Daoy (cell line): ENCODE measurements around the gene PIEZO1. TPM values are rescaled to one million over a fixed set of nuclear protein-coding genes. Genes with fewer than 3 reads are reported as not detected.
"Not testable (repeated sequence)": the region's sequence is repeated elsewhere in the genome, so short reads cannot be mapped to it uniquely, and the experiment has no call there.

ENCODE experiments used
- DNase-seq: peaks from one replicate; pipeline ENCODE4 v3.0.0-alpha.2; 2015; ENCODE audit warnings: low read depth
- total RNA-seq: library from RNA; depleted of rRNA; stranded (reverse); fragments of >200 nt; shearing (Covaris generic); gene quantifications from 2 replicates; pipeline ENCODE4 v1.2.3, GENCODE V29; 2014; rRNA removed

Gene PIEZO1
- 62.9 and 70.8 TPM in 2 replicates for total RNA-seq

- peak; percentile 69 for DNase-seq
These were observed at the start of gene PIEZO1 for GRCh38 chr16:88785106-88785924. TSS of gene PIEZO1 (minus strand) at chr16:88785220. CDS start at chr16:88784964, 256 bp downstream.

- DNase-seq: no peak
These were observed 49.6 kb upstream of the PIEZO1 start for GRCh38 chr16:88834670-88835069.

DNA sequence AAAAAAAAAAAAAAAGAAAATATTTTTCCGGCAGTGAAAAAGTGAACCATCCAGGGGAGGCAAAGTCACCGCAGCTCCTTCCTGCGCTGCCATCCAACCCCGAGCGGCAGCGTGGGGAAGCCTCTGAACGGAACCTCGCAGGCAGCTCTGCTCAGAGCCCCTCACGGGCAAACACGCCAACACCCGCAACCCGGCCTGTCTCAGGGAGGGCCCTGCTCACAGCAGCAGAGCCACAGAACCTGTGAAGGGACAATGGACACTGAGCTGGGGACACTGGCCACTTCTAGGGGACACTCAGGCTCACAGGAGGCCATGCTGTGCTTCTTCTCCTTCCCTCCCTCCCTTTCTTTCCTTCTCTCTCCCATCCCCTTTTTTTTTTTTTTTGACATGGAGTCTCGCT lies 48.1 kb upstream of the PIEZO1 start:
- DNase-seq: no peak

GRCh38 chr16:88831838-88832237 lies 46.8 kb upstream of the PIEZO1 start:
- no peak for DNase-seq

- no peak for DNase-seq
These were observed 45.8 kb upstream of the PIEZO1 start for GRCh38 chr16:88830783-88831182.

DNA sequence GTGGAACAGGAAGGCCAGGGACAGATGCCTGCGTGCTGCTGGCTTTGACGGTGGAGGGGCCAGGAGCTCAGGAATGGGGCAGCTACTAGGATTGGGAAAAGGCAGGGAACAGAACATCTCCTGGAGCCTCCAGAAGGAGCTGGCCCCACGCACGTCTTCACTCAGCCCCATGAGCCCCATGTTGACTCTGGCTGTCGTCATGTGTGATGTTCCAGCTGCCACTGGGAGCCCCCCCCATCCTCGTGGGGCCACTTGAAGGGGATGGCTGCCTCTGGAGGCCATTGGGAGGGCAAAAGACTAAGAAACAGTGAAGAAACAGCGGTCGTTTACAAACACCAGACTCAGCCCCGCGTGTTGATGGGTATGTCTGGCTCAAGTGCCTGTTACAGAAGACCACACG lies 45.2 kb upstream of the PIEZO1 start:
- DNase-seq: no peak

DNA sequence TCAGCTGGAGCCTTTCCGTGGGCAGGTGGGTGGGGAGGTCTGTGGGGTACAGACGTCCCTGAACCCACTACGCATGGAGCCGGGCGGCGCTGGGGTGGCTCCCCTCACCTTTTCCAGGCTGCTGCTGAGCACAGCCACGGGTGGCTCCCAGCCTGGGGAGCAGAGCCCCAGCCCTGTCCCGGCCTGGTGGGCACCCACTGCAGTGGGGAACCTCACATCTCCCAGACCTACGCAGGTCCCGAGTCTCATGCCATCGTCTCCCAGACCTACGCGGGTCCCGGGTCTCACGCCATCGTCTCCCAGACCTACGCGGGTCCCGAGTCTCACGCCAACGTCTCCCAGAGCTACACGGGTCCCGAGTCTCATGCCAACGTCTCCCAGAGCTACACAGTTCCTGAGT lies 43.7 kb upstream of the PIEZO1 start:
- DNase-seq: no peak

- no peak for DNase-seq
These were observed 42.7 kb upstream of the PIEZO1 start for GRCh38 chr16:88827727-88828126.

GRCh38 chr16:88826070-88826840 lies 41.2 kb upstream of the PIEZO1 start:
- DNase-seq: no peak

GRCh38 chr16:88825146-88825545 lies 40.1 kb upstream of the PIEZO1 start:
- DNase-seq: no peak

DNA sequence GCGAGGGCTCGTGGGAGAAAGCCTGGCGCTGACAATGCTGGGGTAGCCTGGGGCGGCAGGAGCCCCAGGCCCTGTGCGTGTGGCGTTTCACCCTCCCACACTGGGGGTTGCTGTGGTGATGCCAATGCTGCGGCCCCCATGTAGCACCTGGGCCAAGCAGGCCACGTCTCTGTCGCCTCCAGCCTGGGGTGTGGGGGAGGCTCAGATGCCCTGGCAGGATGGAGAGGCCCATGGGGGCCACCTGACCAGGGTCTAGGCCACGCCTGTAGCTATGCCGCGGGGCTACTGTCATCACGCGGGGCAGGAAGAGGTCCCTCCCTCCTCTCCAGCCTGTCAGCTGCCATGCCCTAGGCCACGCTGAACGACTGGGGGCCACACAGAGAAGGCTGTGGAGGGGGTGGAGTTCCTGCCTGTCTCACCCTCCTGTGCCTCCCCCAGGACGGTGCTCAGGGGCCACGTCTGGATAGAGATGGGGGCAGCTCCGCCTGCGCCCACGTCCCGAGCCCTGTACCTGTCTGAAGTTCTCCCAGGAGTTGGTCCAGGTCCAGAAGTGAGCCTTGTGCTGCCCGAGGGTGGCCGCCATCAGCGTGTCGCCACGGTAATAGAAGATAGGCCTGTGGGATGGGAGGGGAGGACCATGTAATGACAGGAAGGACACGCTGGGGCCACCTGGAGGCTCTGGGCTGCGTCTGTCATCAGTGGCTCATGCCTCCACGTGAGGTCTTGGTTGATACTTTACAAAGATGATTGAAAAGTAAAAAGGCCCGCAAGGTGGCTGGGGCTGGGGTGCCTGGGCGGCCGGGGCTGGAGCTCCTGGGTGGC lies 39.4 kb upstream of the PIEZO1 start:
- no peak for DNase-seq

GRCh38 chr16:88823646-88824045 lies 38.6 kb upstream of the PIEZO1 start:
- DNase-seq: not testable (repeated sequence)

DNA sequence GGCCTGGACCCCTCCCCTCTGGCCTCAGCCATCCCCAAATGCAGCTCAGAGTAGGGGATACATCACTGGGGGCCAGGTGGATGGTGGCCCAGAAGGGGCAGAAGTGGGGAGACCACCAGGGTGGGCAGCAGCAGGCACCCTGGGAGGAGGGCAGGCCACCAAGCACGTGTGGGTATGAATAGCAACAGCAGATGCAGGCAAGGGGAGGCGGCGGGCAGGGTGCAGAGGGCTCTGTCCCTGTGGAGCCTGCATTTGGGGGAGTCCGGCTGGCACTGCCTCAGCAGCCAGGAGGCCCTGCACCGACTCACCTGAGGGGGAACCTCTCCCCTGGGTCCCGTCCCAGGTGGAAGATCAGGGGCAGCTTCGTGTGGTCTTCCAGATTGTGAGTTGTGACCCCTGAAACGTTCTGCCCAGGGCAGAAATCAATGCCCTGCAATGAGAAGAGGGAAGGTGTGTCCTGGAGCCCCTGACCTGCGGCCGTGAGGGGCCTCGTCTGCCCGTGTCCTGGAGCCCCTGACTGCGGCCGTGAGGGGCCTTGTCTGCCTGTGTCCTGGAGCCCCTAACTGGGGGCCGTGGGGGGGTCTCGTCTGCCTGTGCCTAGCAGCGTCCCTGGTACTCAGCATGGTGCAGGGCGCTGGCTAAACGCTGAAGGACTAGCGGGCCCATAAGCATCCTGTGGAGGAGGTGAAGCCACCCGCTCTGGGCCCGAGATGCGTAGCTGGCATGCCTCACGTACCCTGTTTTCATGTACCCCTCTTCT lies 37.4 kb upstream of the PIEZO1 start:
- DNase-seq: no peak

GRCh38 chr16:88821168-88821850 lies 36.3 kb upstream of the PIEZO1 start:
- DNase-seq: no peak

GRCh38 chr16:88820385-88821025 lies 35.5 kb upstream of the PIEZO1 start:
- DNase-seq: no peak

DNA sequence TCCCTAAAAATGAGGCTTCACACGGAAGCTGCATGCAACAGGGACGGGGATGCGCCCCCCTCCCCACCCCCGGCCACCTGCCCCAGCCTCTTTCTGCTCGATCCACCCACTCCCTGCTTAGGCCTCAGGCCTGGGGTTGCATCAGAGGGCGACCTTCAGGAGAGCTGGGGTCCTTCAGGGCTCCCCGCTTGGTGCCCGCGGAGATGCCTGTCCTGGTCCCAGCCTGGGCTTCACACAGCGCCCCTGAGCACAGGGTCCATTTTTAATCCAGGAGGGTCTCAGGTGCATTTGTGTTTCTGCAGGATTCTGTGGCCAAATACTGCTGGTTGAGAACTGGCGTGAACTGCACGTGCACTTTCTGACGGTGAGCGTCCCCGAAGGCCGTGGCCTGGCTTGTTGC lies 34.1 kb upstream of the PIEZO1 start:
- no peak for DNase-seq

DNA sequence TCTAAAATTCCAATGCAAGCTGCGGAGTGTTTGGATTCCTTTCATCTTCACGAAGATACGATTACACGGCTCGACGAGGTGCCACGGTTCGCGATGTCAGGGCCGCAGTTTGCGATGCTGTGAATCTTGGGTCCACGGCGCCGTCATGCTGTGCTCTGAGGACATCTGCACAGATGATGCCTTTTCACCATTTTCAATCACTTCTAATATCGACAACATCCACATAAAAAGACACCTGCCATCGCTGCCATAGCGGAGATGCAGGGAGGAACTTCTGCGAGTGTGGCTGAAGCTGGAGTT lies 33.5 kb upstream of the PIEZO1 start:
- no peak for DNase-seq

GRCh38 chr16:88817785-88818574 lies 33.0 kb upstream of the PIEZO1 start:
- no peak for DNase-seq

DNA sequence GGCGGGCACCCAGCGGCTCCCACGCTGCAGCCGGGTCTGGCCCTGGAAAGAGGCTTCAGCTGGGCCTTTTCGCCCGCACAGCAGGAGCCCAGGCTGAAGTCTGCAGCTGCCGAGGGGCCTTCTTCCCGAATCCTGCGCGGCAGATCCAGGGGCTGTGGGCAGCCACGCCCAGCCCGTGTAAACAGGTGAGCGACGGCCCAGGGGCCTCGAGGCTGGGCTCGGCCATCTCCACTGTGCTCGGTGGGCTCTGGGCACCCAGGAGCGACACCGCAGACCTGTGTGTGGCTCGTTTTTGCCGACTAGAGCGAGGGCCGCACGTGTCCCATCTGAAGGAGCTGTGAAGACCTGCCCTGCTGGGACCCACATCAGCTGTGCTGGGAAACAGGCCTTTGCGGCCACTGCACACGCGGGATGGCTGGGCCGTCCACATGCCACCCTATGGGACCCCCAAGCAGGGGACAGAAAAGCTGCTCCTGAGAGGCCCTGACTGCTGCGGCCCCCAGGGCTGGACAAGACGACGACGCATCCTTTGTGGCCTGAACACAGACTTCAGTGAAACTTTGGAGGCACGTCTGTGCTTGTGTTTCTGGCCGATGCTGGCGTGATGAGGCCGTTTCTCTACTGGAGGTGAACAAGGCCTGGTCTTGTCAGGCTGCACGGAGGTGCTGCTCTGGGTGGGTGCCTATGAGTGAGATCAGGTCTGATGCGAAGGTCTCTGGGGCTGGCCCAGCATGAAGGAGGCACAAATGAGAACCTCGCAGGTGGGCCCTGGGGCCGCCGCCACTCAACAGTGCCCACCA lies 31.9 kb upstream of the PIEZO1 start:
- DNase-seq: no peak
